HG02678 (cell line): ENCODE data around the gene CD81.

Experiments
- ATAC-seq: cut with Tn5 transposase; IDR thresholded peaks from one replicate; pipeline ENCODE4 v1.9.1; 2021; ENCODE audit warnings: mild to moderate bottlenecking, moderate library complexity; ENCODE audit not compliant: unreplicated experiment

CD81 gene

GRCh38 chr11:2400762-2401435 is 23.8 kb downstream of the CD81 start:
- ATAC-seq: no peak

DNA sequence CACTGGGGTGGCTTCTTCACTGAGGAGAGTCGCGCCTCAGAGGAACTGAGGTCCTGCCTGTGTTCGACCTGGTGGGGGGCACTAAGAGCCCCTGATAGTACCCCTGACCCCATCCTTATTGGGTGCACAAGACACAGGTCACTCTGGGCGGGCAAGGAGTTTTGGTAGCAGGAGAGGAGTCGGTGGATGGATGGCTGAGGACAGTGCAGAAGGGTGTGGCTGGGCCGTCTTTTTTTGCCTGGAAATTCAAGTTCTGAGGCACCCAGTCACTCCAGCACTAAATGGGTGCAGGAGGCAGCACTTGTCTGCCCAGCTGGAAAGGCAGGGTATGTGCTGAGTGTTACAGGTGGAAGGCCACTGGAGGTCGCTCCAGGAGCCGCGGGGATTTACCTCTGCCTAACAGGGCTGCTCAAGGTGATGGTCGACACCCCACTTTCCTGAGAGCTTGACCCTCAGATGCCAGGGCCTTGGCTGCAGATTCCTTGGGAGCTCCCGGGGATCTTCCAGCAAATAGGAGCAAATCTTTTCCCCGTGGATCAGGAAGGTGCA is 24.4 kb downstream of the CD81 start:
- ATAC-seq: no peak

- ATAC-seq: no peak
Measured at GRCh38 chr11:2402106-2402505, 25.0 kb downstream of the CD81 start.

GRCh38 chr11:2402890-2403645 is 26.0 kb downstream of the CD81 start:
- ATAC-seq: no peak

- no peak for ATAC-seq
Measured at GRCh38 chr11:2404735-2405196, 27.7 kb downstream of the CD81 start.

DNA sequence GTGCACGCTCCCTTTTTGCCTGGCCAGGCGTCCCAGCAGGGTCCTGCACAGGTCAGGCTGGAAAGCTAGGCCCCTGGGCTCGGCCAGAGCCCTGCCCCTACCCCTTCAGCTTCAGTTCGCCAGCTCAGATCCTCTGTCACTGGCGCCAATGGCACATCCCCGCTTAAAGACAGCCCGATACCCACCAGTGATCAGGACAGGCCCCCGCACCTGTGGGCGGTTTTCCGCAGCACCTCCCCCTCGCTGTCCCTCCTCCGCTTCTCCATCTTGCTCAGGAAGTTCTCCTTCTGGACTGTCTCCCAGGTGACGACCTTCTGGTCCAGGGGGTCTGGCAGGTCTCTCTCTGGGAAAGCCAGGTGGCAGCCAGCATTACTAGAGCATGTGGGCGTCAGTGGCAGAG is 29.3 kb downstream of the CD81 start:
- no peak for ATAC-seq

GRCh38 chr11:2406878-2407410 is 29.8 kb downstream of the CD81 start:
- ATAC-seq: no peak

DNA sequence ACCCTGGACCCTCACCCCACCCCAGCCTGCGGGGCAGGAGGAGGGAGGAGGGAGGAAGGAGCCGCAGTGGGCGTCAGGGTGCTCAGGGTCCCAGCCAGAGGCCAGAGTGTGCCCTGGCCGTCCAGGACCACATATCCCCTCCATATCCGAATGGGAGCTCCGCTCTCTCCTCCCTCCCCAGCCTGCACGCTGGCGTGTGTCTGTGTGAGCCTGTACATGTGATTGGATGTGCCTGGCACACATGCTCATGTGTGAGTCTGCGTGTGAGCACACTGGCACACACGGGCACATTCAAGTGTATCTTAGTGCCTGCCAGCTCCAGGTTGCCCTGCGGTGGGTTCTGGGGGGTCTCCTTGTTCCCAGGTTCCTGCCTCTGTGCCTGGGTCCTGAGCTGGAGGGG is 31.6 kb downstream of the CD81 start:
- ATAC-seq: no peak

- no peak for ATAC-seq
Measured at GRCh38 chr11:2409126-2409525, 32.0 kb downstream of the CD81 start.

DNA sequence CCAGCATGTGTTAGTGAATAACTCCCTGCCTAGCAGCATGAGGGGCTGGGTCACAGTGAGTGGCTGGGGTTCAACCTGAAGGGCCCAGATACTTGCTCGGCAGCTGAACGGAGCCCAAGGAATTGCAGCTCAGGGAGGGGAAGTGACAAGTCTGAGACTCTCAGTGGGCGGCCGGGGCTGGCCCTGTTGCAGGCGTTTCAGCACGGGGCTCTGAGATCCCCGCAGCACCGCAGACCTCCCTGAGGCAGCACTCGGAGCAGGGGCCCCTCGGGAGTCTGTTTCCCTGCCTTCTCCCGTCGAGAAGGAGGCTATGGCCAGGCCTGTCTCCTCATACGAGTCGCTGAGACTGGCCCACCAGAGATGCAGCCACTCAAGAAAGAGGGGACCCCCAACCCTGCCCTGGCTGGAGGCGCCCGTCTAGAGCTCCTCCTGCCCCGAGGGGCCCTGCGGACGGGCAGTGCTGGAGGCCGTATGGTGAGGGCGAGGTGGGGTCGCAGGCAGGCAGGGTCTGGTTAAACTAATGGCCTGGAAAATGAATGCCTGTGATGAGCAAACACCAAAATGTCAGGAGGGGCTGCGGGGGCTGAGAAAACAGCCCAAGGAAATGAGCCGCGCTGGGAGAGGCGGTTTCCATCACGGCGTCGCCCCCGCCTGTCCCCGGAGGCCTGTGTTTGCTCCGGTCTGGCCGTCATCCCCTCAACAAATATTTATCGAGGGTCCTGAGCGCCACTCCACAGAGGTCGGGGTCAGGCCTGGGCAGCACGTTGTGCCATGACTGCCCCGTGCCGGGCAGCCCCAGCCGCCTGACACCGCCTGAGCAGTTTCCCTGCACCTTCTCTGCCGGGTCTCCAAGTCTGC is 32.7 kb downstream of the CD81 start:
- ATAC-seq: no peak

DNA sequence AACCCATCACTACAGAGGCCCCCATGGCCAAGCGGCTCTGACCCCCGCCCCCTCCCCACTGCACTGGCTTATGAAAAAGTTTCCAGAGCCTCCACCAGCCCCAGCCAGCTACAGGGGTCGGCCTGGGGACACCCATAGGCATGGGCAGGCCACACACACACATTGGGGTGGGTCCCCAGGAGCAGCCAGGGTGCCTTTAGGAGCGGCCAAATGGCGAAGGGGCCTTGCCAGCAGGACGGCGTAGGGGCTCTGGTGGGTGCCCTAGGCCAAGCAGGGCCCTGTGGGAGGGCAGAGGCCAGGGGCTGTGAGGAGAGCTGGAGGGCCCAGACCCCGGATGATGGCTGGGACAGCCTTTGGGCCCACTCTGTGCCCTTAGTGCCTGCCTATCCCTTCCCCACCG is 33.5 kb downstream of the CD81 start:
- ATAC-seq: no peak

DNA sequence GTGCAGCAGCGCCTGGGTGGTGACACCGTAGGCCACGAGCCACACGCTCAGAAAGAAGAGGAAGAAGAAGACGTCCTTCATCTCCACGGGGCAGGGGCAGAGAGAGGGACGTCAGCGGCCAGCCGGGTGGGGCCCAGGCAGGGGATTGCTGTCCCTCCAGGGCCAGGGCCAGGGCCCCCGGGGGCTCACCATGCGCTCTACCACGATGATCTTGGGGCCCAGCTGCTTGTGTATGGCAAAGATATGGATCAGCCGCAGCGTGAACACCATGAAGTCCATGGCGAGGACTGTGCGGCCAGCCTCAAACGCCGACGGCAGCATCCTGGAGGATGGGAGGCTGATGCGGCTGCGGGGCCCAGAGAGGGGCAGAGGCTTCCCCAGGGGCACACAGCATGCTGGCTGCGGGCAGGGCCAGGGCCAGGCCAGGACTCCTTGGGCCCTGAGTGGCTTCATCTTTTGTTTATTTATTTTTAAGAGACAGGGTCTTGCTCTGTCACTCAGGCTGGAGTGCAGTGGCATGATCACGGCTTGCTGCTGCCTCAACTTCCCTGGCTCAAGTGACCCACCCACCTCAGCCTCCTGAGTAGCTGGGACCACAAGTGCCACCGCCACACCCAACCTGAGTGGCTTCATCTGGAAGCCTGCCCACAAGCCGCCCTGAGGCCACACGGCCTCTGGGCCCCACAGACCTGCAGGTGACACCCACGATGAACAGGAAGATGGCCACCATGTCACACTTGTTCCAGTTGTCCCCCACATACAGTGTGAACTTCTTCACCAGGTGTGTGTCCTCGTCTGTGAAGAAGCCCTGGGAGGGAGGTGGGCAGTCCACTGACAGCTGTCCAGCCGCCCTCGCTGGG is 34.6 kb downstream of the CD81 start:
- no peak for ATAC-seq

DNA sequence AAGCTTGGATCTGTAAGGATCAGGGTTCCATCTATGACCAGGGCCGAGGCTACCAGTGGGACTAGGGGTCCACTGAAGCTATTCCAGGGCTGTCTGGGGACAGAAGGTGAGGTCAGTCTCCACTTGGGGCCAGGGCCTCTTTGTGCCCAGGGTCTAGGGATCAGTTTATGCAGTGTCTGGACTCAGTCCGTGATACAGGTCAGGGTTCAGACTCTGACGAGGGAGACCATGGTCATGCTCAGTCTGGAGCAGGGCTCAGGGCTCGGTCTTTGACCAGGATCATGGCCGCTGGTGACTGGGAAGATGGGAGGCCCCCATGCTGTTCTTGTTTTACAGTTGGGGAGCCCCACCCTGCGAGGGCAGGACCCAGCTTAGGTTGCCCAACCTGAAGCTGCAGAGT is 35.2 kb downstream of the CD81 start:
- no peak for ATAC-seq

DNA sequence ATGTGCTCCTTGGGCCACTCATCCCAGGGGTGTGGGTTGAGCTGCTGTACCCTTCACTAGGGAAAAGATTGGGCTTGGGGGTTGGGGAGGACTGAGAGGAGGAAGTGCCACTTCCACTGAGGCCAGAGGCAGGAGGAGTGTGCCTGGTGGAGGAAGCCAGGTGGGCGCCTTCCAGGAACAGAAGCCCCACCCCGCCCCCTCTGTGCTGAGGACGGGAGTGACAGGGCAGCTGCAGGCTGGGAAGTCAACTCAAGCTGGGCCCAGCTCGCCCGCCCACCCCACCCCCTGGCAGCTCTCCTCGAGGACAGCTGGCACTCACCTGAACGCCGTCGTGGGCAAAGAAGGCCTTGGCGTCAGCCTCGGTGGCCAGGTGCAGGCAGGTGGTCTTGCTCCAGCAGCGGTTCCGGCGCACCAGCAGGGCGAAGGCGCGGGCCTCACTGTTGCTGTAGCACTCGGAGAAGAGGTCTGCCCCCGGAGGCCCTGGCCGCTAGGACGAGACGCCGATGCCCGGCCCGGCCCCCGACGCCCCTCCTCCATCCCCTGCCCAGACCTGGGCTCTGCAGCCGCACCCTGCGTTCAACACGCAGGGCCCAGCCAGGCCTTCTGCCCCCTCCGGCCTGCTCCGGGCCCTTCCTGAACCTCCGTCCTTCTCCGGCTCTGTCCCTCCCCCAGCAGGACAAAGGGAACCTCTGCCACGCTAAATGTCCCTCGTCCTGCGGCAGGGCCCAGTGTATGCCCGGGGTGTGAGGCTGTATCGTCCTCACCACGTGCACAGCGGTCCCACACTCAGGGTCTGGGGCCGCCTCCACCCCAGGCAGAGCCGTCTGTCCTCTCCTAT is 36.9 kb downstream of the CD81 start:
- ATAC-seq: no peak

DNA sequence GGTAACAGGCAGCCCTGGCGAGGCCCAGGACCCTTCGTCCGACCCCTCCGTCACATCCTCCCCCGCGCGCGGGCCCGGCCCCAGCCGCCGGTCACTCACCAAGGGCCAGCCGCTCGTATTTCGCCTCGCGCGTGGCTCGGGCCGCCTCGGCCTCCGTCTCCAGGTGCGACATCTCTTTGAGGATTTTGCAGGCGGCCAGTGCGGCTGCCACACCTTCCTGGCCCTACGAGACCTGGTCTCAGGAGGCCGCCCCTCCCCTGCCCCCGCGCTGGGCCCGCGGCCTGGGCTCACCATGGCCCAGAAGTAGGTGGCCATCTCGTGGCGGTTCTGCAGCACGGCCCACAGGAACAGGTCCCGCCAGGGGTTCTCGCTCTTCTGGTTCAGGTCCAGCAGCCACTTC is 37.5 kb downstream of the CD81 start:
- ATAC-seq: no peak

DNA sequence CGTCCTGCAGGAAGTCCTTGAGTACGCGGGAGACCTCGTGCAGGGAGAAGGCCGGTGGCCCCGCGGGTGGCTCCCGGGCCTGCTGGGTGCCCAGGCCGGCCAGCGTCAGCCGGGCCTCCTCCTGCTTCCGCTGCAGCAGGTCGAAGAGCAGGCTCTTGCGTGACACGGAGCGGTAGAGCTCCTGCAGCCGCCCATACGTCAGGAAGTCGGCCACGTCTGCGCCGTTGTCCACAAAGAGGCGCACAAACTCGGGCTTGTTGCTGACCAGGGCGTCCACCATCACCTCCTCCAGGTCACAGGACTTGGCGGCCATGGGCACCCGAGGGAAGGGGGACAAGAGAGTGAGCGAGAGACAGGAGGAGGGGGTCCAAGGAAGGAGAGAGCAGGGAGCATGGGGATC is 38.1 kb downstream of the CD81 start:
- ATAC-seq: no peak

DNA sequence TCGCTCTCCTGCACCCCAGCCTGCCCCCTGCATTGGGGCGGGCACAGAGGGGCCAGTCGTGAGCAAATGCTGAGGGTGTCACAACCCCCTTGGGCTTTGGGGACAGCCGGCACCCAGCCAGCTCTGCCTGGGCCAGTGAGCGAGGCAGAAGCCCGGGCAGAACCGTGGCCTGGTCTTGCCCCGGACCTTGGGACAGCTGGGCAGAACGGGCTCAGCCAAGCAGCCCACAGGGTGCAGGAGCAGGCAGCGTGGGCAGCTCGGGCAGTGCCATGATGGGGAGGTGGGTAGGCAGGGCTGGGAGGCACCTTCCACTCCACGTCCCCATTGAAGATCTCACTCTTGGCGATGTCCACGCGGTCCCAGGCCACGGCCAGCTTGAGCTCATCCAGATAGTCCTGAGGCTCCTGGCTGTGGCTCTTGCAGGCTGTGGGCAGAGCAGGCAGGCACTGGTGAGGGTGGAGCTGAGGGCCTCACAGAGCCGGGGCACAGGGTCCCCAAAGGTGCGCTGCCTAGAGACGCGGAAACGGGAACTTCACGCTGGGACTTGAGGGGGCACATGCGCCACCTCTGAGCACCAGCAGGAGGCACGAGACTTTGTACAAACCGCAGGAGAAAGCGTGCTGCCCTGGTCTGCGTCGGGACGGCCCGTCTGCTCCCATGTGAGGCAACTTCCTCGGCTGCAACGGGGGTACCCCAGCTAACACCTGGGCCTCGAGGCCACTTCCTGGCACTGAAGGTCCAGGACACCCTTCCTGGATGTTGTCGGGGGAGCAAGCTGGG is 38.7 kb downstream of the CD81 start:
- ATAC-seq: no peak

- ATAC-seq: no peak
Measured at GRCh38 chr11:2416765-2417164, 39.7 kb downstream of the CD81 start.
